ENCODE data around the gene TGIF1.

TGIF1 gene

GRCh38 chr18:3478262-3478978 is 28.4 kb downstream of the TGIF1 start:
- no peaks in the 10 kb centered on the region; the same call in 1 of the 2 replicates for H3K9me3 ChIP-seq (ENCODE audit: control insufficient read depth, insufficient read depth, low read length)
- no peaks in the 10 kb centered on the region for H3K36me3 ChIP-seq (ENCODE audit: insufficient read depth, low read length)
- peaks cover 10% of the 10 kb centered on the region for H3K4me1 ChIP-seq (ENCODE audit: insufficient read depth, low read length)
- no peak overlapping the region for H3K9ac ChIP-seq (ENCODE audit: low read depth, low read length)

DNA sequence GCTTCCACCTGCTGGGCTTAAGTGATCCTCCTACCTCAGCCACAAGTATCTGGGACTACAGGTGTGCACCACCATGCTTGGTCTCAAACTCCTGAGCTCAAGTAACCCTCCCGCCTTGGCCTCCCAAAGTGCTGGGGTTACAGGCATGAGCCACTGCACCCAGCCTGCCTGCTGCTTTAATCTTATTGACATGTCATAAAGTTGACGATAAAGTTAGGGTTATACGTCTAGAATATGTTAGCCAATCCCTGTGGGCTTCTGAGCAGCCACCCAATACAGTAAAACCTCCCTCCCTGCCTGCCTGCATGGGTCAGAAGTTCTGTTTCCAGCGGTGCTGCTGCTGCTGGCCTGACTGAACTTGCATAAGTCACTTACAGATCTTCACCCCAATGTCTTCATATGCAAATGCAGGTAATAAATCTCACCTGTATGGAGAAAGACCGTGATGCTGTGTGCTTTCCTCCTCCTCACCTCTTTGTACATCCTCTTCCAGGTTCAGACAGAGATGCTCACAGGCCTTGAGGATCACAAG is 30.1 kb downstream of the TGIF1 start:
- Histone ChIP-seq H3K36me3 (ENCODE audit: insufficient read depth, low read length) (no peaks in the 10 kb centered on the region), H3K9me3 (ENCODE audit: control insufficient read depth, insufficient read depth, low read length) (no peaks in the 10 kb centered on the region; the same call in 1 of the 2 replicates), H3K4me1 (ENCODE audit: insufficient read depth, low read length) (peaks cover 10% of the 10 kb centered on the region), H3K9ac (ENCODE audit: low read depth, low read length) (no peak overlapping the region)

DNA sequence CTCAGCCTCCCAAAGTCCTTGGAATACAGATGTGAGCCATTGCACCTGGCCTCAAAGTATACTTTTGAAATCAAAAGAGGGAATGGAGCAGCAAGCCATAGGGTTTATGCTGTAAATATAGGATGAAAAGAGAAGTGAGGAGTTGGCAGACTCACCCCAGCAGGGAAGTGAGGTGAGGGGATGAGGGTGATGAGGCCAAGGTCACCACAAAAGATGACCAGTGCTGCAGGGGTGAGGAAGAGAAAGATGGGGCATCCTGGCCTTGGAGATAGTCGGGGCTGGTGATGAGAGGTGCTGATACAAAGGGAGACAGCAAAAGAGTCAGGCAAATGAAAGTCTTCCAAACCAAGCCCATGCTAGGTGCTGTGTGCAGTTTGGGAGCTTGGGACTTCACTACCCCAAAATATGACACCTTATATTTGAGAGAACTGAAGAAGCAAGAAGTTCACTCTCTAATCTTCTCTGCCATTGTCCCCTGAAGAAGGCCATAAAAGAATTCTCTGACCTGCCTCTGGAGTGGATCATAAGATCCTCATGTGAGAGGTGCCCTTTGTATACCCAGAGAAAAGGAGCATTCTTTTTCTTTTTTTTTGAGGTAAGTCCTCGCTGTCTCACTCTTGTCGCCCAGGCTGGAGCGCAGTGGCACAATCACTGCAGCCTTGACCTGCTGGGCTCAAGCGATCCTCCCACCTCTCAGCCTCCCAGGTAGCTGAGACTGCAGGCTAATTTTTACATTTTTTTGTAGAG is 31.0 kb downstream of the TGIF1 start:
- H3K9ac ChIP-seq (ENCODE audit: low read depth, low read length), result no peak overlapping the region
- H3K9me3 ChIP-seq (ENCODE audit: control insufficient read depth, insufficient read depth, low read length), result no peaks in the 10 kb centered on the region
- H3K36me3 ChIP-seq (ENCODE audit: insufficient read depth, low read length), result no peaks in the 10 kb centered on the region
- peaks cover 10% of the 10 kb centered on the region for H3K4me1 ChIP-seq (ENCODE audit: insufficient read depth, low read length)

GRCh38 chr18:3481696-3482210 is 31.8 kb downstream of the TGIF1 start:
- no peaks in the 10 kb centered on the region for H3K9me3 ChIP-seq (ENCODE audit: control insufficient read depth, insufficient read depth, low read length)
- H3K9ac ChIP-seq (ENCODE audit: low read depth, low read length), result no peak overlapping the region
- H3K4me1 ChIP-seq (ENCODE audit: insufficient read depth, low read length), result peaks cover 10% of the 10 kb centered on the region
- H3K36me3 ChIP-seq (ENCODE audit: insufficient read depth, low read length), result no peaks in the 10 kb centered on the region

GRCh38 chr18:3482258-3482657 is 32.3 kb downstream of the TGIF1 start:
- Histone ChIP-seq H3K9ac (ENCODE audit: low read depth, low read length) (no peak overlapping the region), H3K36me3 (ENCODE audit: insufficient read depth, low read length) (no peaks in the 10 kb centered on the region), H3K4me1 (ENCODE audit: insufficient read depth, low read length) (peaks cover 10% of the 10 kb centered on the region), H3K9me3 (ENCODE audit: control insufficient read depth, insufficient read depth, low read length) (no peaks in the 10 kb centered on the region)

- H3K36me3 ChIP-seq (ENCODE audit: insufficient read depth, low read length), result no peaks in the 10 kb centered on the region
- H3K9me3 ChIP-seq (ENCODE audit: control insufficient read depth, insufficient read depth, low read length), result no peaks in the 10 kb centered on the region
- H3K4me1 ChIP-seq (ENCODE audit: insufficient read depth, low read length), result peaks cover 10% of the 10 kb centered on the region
- H3K9ac ChIP-seq (ENCODE audit: low read depth, low read length), result no peak overlapping the region
These were observed 35.5 kb downstream of the TGIF1 start for GRCh38 chr18:3485153-3486149.

DNA sequence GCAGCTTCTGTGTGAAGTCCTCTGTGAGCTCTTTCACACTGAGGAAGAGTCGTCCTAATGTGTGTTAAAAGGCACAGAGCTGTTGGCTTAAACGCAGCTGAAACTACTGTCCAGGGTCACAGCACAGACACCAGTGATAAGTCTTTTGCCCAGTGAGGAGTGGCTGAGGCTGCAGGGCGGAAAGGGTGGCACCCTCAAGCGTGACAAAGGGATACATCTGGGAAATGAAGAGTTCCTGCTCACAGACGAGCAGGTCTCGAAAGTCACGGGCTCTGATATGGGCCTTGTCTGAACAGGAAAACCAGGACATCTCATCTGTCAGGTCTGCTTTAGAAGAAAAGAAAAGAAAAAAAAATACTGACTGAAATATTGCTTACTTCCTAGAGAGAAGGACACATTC is 36.5 kb downstream of the TGIF1 start:
- H3K9me3 ChIP-seq (ENCODE audit: control insufficient read depth, insufficient read depth, low read length), result no peaks in the 10 kb centered on the region
- peaks cover 6% of the 10 kb centered on the region for H3K4me1 ChIP-seq (ENCODE audit: insufficient read depth, low read length)
- H3K9ac ChIP-seq (ENCODE audit: low read depth, low read length), result no peak overlapping the region
- no peaks in the 10 kb centered on the region for H3K36me3 ChIP-seq (ENCODE audit: insufficient read depth, low read length)

DNA sequence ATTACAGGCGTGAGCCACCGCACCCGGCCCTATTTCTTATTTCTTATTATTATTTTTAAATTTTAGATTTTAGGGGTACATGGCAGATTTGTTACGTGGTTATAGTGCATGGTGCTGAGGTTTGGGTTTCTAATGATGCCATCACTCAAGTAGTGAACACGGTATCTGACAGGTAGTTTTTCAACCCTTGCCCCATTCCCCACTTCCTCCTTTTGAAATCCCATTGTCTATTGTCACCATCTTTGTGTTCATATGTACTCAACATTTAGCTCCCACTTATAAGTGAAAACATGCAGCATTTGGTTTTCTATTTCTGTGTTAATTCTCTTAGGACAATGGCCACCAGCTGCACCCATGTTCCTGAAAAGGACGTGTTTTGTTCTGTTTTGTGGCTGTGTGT is 39.5 kb downstream of the TGIF1 start:
- Histone ChIP-seq H3K9ac (ENCODE audit: low read depth, low read length) (no peak overlapping the region), H3K4me1 (ENCODE audit: insufficient read depth, low read length) (0 out of 2 replicates have a peak, but pooled peaks cover 11% of the 10 kb centered on the region), H3K9me3 (ENCODE audit: control insufficient read depth, insufficient read depth, low read length) (no peaks in the 10 kb centered on the region), H3K36me3 (ENCODE audit: insufficient read depth, low read length) (no peaks in the 10 kb centered on the region)

DNA sequence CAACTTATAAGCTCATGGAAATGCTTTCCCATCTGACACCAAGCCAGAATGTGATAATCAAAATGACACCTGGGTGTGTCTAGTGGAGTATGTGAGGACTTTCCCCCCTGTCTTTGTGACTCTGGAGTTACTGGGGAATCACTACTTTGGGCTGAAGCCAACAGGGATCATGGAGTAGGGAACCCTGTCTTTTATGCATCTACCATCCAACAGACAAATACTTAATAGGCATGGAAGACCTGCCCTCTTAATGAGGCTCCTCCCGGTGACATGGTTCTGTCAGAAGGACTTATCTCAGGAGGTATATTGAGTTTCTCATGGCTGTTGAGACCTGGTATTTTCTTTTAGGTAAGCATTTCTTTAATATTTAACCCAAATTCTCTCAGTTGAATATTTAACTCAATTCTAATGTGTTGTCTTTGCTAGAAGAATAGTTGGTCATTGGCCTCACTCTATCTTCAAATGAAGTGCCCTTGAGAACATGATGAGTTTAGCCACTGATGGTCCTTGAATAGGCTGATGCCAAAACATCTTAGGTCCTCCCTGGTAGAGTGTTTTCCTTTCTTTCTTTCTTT is 42.1 kb downstream of the TGIF1 start:
- Histone ChIP-seq H3K36me3 (ENCODE audit: insufficient read depth, low read length) (no peaks in the 10 kb centered on the region), H3K4me1 (ENCODE audit: insufficient read depth, low read length) (0 out of 2 replicates have a peak, but pooled peaks cover 11% of the 10 kb centered on the region), H3K9me3 (ENCODE audit: control insufficient read depth, insufficient read depth, low read length) (no peaks in the 10 kb centered on the region), H3K9ac (ENCODE audit: low read depth, low read length) (no peak overlapping the region)

DNA sequence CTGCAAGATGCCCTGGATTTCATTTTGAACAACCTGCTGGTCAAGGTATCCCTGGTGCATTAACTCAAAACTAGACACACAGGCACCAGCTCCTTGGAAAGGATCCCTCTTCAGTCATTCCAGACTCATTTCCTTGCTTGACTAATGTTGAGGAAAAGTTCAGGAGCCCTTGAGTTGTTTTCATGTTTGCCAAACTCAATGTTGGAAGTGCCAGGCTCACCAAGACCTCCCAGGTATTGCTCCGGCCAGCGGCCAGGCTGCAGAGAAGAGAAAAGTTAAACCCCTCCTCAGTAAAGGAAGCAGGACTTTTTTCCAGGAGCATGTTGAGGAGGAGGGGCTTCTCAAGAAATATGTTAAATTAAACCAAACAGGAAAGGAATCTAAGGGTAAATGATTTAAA is 42.7 kb downstream of the TGIF1 start:
- H3K9ac ChIP-seq (ENCODE audit: low read depth, low read length), result no peak overlapping the region
- H3K36me3 ChIP-seq (ENCODE audit: insufficient read depth, low read length), result no peaks in the 10 kb centered on the region
- no peaks in the 10 kb centered on the region for H3K9me3 ChIP-seq (ENCODE audit: control insufficient read depth, insufficient read depth, low read length)
- H3K4me1 ChIP-seq (ENCODE audit: insufficient read depth, low read length), result 0 out of 2 replicates have a peak, but pooled peaks cover 11% of the 10 kb centered on the region

GRCh38 chr18:3493501-3494244 is 43.7 kb downstream of the TGIF1 start:
- no peak overlapping the region for H3K9ac ChIP-seq (ENCODE audit: low read depth, low read length)
- H3K9me3 ChIP-seq (ENCODE audit: control insufficient read depth, insufficient read depth, low read length), result no peaks in the 10 kb centered on the region
- 0 out of 2 replicates have a peak, but pooled peaks cover 11% of the 10 kb centered on the region for H3K4me1 ChIP-seq (ENCODE audit: insufficient read depth, low read length)
- H3K36me3 ChIP-seq (ENCODE audit: insufficient read depth, low read length), result no peaks in the 10 kb centered on the region

DNA sequence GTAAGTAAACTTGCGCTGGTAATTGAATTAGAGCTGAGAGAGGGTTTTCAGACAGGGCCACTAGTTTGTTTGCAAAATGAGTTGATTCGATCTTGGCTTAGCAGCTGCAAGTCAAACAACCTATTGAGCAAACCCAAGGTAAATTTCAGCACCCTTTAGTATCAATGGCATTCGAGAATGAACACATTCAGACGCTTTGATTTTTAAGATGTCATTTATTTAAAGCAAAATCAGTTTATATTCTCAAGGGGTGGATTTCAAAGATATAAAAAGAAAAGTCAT is 44.2 kb downstream of the TGIF1 start:
- 0 out of 2 replicates have a peak, but pooled peaks cover 11% of the 10 kb centered on the region for H3K4me1 ChIP-seq (ENCODE audit: insufficient read depth, low read length)
- no peaks in the 10 kb centered on the region for H3K36me3 ChIP-seq (ENCODE audit: insufficient read depth, low read length)
- no peak overlapping the region for H3K9ac ChIP-seq (ENCODE audit: low read depth, low read length)
- H3K9me3 ChIP-seq (ENCODE audit: control insufficient read depth, insufficient read depth, low read length), result no peaks in the 10 kb centered on the region

DNA sequence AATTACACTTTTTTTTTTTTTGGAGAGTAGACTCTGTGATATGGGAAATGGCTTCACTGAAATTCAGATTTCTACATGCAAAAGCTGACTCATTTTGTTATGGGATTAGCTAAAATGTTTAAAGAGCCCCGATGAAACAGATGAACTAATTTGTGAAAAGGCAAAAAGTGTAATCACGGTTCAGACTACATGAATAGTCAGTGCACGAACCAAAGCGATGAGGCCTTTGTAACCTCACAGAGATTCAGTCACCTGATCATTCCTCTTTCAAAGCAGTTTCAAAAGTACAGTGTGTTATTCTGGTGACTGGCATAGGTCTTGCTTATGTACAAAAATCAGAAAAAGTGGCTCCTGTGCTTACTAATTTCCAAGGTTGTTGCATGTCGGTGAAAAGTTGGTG is 44.6 kb downstream of the TGIF1 start:
- H3K9ac ChIP-seq (ENCODE audit: low read depth, low read length), result no peak overlapping the region
- H3K9me3 ChIP-seq (ENCODE audit: control insufficient read depth, insufficient read depth, low read length), result no peaks in the 10 kb centered on the region
- 0 out of 2 replicates have a peak, but pooled peaks cover 11% of the 10 kb centered on the region for H3K4me1 ChIP-seq (ENCODE audit: insufficient read depth, low read length)
- H3K36me3 ChIP-seq (ENCODE audit: insufficient read depth, low read length), result no peaks in the 10 kb centered on the region
